CD14-positive monocyte (primary cell): ENCODE results near the gene PTAR1. TPM values are rescaled to one million over a fixed set of nuclear protein-coding genes. Genes with fewer than 3 reads are reported as not detected.
A peak's percentile ranks its signal among the peaks of the same experiment; 100 is the strongest.

Experiments
- DNase-seq, 3 donors: peaks; one replicate each; pipeline ENCODE4 v3.0.0-alpha.2; 2011 to 2022
- H2AFZ ChIP-seq: 2 replicates; pipeline ENCODE4 v1.6.0; 2012; ENCODE audit warnings: mild to moderate bottlenecking, low read depth, low read length, inconsistent platforms; ENCODE audit not compliant: insufficient read depth, poor library complexity, severe bottlenecking
- H3K27ac ChIP-seq, 2 donors: 1 replicate in 1 of 2; 2 replicates in 1 of 2; pipeline ENCODE4 v1.5.1; 2012 to 2013; ENCODE audit warnings: low read length in 2 of 2, control low read depth in 1 of 2, inconsistent platforms in 1 of 2, low read depth in 1 of 2, mild to moderate bottlenecking in 1 of 2
- H3K27me3 ChIP-seq, 2 donors: one replicate each; pipeline versions ENCODE4 v1.6.0 to v1.6.1; 2011 to 2013; ENCODE audit warnings: low read length in 2 of 2; ENCODE audit not compliant: control insufficient read depth in 2 of 2, insufficient read depth in 2 of 2
- H3K36me3 ChIP-seq, 2 donors: replicated peaks in 1 of 2; 1 replicate in 1 of 2; 2 replicates in 1 of 2; pipeline versions ENCODE4 v1.5.1 to v1.6.1; 2012 to 2013; ENCODE audit warnings: low read length in 2 of 2, control low read depth in 1 of 2, inconsistent platforms in 1 of 2, mild to moderate bottlenecking in 1 of 2; ENCODE audit not compliant: insufficient read depth in 2 of 2, control insufficient read depth in 1 of 2
- H3K4me1 ChIP-seq, 2 donors: 1 replicate in 1 of 2; 2 replicates in 1 of 2; pipeline versions ENCODE4 v1.5.1 to v1.6.1; 2012 to 2013; ENCODE audit warnings: low read length in 2 of 2, control low read depth in 1 of 2, inconsistent platforms in 1 of 2, mild to moderate bottlenecking in 1 of 2, moderate library complexity in 1 of 2; ENCODE audit not compliant: insufficient read depth in 2 of 2, control insufficient read depth in 1 of 2
- H3K4me2 ChIP-seq: replicated peaks from 2 replicates; pipeline ENCODE3; 2012; ENCODE audit warnings: low read length, moderate library complexity, mild to moderate bottlenecking; ENCODE audit not compliant: poor library complexity, severe bottlenecking; ENCODE audit errors: extremely low read depth
- H3K4me3 ChIP-seq, 3 experiments: fragments of 200-600 bp in 1 of 3; sonication (generic) in 1 of 3; replicated peaks in 1 of 3; 1 replicate in 2 of 3; 2 replicates in 1 of 3; pipeline ENCODE4 v1.5.1; 2011 to 2013; ENCODE audit warnings: low read length in 3 of 3, mild to moderate bottlenecking in 3 of 3, control low read depth in 2 of 3, low read depth in 2 of 3, inconsistent platforms in 1 of 3, moderate library complexity in 1 of 3
- H3K79me2 ChIP-seq: 2 replicates; pipeline ENCODE4 v1.6.0; 2012; ENCODE audit warnings: mild to moderate bottlenecking, control low read depth, inconsistent platforms, low read length, moderate library complexity; ENCODE audit not compliant: insufficient read depth
- H3K9ac ChIP-seq: 2 replicates; pipeline ENCODE4 v1.6.0; 2017; ENCODE audit warnings: low read length, mild to moderate bottlenecking; ENCODE audit not compliant: insufficient read depth, poor library complexity, severe bottlenecking
- H3K9me3 ChIP-seq, 2 donors: replicated peaks in 1 of 2; 1 replicate in 1 of 2; 2 replicates in 1 of 2; pipeline versions ENCODE4 v1.5.1 to v1.6.1; 2012 to 2013; ENCODE audit warnings: low read length in 2 of 2, control low read depth in 1 of 2; ENCODE audit not compliant: control insufficient read depth in 1 of 2, insufficient read depth in 1 of 2
- H4K20me1 ChIP-seq: 2 replicates; pipeline ENCODE4 v1.6.0; 2012; ENCODE audit warnings: mild to moderate bottlenecking, low read length, control low read depth, moderate library complexity; ENCODE audit not compliant: insufficient read depth
- H3K27ac Mint-ChIP-seq, 7 donors: one replicate each; pipeline ENCODE4 v1.8.0; 2020; ENCODE audit warnings: mild to moderate bottlenecking in 7 of 7, mixed read lengths in 7 of 7, moderate library complexity in 6 of 7, inconsistent platforms in 2 of 7
- H3K27me3 Mint-ChIP-seq, 3 donors: one replicate each; pipeline ENCODE4 v1.8.0; 2021 to 2022; ENCODE audit warnings: low read depth in 3 of 3, mild to moderate bottlenecking in 3 of 3, mixed read lengths in 3 of 3, moderate library complexity in 3 of 3, inconsistent platforms in 1 of 3
- H3K36me3 Mint-ChIP-seq, 2 donors: one replicate each; pipeline ENCODE4 v1.8.0; 2020; ENCODE audit warnings: mixed read lengths in 2 of 2, inconsistent platforms in 1 of 2, mild to moderate bottlenecking in 1 of 2
- H3K4me1 Mint-ChIP-seq: one replicate; pipeline ENCODE4 v1.8.0; 2020; ENCODE audit warnings: mild to moderate bottlenecking, mixed read lengths
- H3K4me3 Mint-ChIP-seq, 2 donors: one replicate each; pipeline ENCODE4 v1.8.0; 2020; ENCODE audit warnings: mild to moderate bottlenecking in 2 of 2, mixed read lengths in 2 of 2, moderate library complexity in 1 of 2
- H3K9me3 Mint-ChIP-seq, 7 donors: one replicate each; pipeline ENCODE4 v1.8.0; 2020 to 2022; ENCODE audit warnings: mixed read lengths in 7 of 7, mild to moderate bottlenecking in 6 of 7, moderate library complexity in 6 of 7, inconsistent platforms in 2 of 7
- CTCF ChIP-seq: fragments of 200-600 bp; IDR thresholded peaks from one replicate; pipeline ENCODE4 v1.8.0; 2022; ENCODE audit warnings: antibody characterized with exemption, mild to moderate bottlenecking
- WGBS: methylation state at CpG from one replicate; pipeline ENCODE4 v1.1.5; 2013; ENCODE audit warnings: missing lambda C conversion rate; ENCODE audit not compliant: insufficient coverage; 5-methylcytosine and 5-hydroxymethylcytosine counted together
- intact Hi-C, 2 donors: fragments of 100-400 bp; cut with micrococcal nuclease; formaldehyde crosslinking; loops; one replicate each; pipeline versions ENCODE4 v1.15.0 to v1.15.1; 2023
- polyA plus RNA-seq, 3 donors: library from polyadenylated mRNA; depleted of rRNA in 1 of 3; unstranded in 2 of 3; stranded (reverse) in 1 of 3; fragments of 300-500 nt in 2 of 3; fragments of >200 nt in 1 of 3; fragmentation: Illumina TruSeq in 2 of 3; gene quantifications; 1 replicate in 2 of 3; 2 replicates in 1 of 3; pipeline ENCODE4 v1.2.3, GENCODE V29; 2012 to 2021

The PTAR1 gene
- polyA plus RNA-seq, 3 donors = 12.3 to 24.6 (median 13.4) TPM

- TF ChIP-seq CTCF = no peak
- Histone ChIP-seq H3K4me3 (peak within 1 kb of the TSS; percentile 78 to 92 (median 84)), H3K27ac (no peak within 1 kb of the TSS), H3K9ac (peak within 1 kb of the TSS; percentile 41), H3K27me3 (peaks cover 2 to 22% of the 10 kb centered on the region in 2 donors), H3K9me3 (no peaks in the 10 kb centered on the region), H3K36me3 (no peaks in the 10 kb centered on the region), H3K79me2 (no peaks in the 10 kb centered on the region), H3K4me1 (peaks cover 14 to 21% of the 10 kb centered on the region in 2 donors), H4K20me1 (no peaks in the 10 kb centered on the region), H3K4me2 (peak within 1 kb of the TSS; percentile 97), H2AFZ (peak within 1 kb of the TSS; percentile 92)
- peak within 1 kb of the TSS in 4 of 7 donors; percentile 12 to 54 (median 28) for H3K27ac Mint-ChIP-seq
- peaks cover 18% of the 10 kb centered on the region for H3K4me1 Mint-ChIP-seq
- DNase-seq = peak; percentile 10 to 20 (median 19)
- intact Hi-C loops = loop anchor here in 1 of 2 donors (10.0 kb wide), 1 partner anchor 203 kb away; no protein-coding TSS in a partner anchor
- peaks cover 23 to 32% (median 28%) of the 10 kb centered on the region in 3 donors for H3K27me3 Mint-ChIP-seq
- no peaks in the 10 kb centered on the region for H3K36me3 Mint-ChIP-seq
- under 1% methylated on average over 76 of the region's 92 CpGs for WGBS
- peaks cover 0 to 3% (median 0%) of the 10 kb centered on the region in 7 donors for H3K9me3 Mint-ChIP-seq
- H3K4me3 Mint-ChIP-seq = peak within 1 kb of the TSS; percentile 86 to 88
Observed at GRCh38 chr9:69671879-69672595, 87.8 kb downstream of the PTAR1 start, which contains the start of gene APBA1. Gene APBA1 (minus strand): TSS chr9:69672371.

- H3K9me3 ChIP-seq = no peaks in the 10 kb centered on the region
- H3K9ac ChIP-seq = peak overlapping the region; percentile 41
- H3K4me2 ChIP-seq = peak overlapping the region; percentile 97
- TF ChIP-seq CTCF = no peak
- peak; percentile 30 to 51 (median 43) for DNase-seq
- peaks cover 2 to 22% of the 10 kb centered on the region in 2 donors for H3K27me3 ChIP-seq
- H3K36me3 Mint-ChIP-seq = no peaks in the 10 kb centered on the region
- intact Hi-C loops = loop anchor here in 1 of 2 donors (10.0 kb wide), 1 partner anchor 203 kb away; no protein-coding TSS in a partner anchor
- peaks cover 24 to 32% (median 28%) of the 10 kb centered on the region in 3 donors for H3K27me3 Mint-ChIP-seq
- H4K20me1 ChIP-seq = no peaks in the 10 kb centered on the region
- no peaks in the 10 kb centered on the region for H3K79me2 ChIP-seq
- WGBS = 56% methylated on average over 13 of the region's 15 CpGs
- H3K36me3 ChIP-seq = no peaks in the 10 kb centered on the region
- H3K9me3 Mint-ChIP-seq = peaks cover 0 to 3% (median 0%) of the 10 kb centered on the region in 7 donors
- peak overlapping the region; percentile 46 to 84 (median 53) for H3K4me3 ChIP-seq
- H2AFZ ChIP-seq = peak overlapping the region; percentile 89
- H3K4me1 ChIP-seq = peaks cover 14 to 21% of the 10 kb centered on the region in 2 donors
- peaks cover 18% of the 10 kb centered on the region for H3K4me1 Mint-ChIP-seq
- peak overlapping the region; percentile 77 to 87 for H3K4me3 Mint-ChIP-seq
- no peak overlapping the region for H3K27ac ChIP-seq
- peak overlapping the region in 3 of 7 donors; percentile 12 to 54 (median 33) for H3K27ac Mint-ChIP-seq
Observed at GRCh38 chr9:69671311-69671878, 88.4 kb downstream of the PTAR1 start.
